ENCODE measurements around the gene CMPK1. TPM values are rescaled to one million over a fixed set of nuclear protein-coding genes. Genes with fewer than 3 reads are reported as not detected.

CMPK1 gene
- total and polyA plus RNA-seq, 5 donors from 2014 or later, result 94.4 to 156 (median 144) TPM

DNA sequence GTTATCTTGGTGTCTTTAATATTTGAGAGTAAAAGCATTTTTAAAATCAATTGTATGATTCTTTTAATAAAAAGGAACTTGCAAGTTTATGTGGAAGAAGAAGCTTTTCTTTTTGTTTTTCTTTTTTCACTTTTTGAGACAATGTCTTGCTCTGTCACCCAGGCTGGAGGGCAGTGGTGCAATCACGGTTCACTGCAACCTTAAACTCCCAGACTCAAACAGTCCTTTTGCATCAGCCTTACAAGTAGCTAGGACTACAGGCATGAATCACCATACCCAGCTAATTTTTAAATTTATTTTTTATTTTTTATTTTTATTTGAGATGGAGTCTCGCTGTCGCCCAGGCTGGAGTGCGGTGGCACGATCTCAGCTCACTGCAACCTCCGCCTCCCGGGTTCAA, 34.1 kb downstream of the CMPK1 start:
- no peak overlapping the region for H3K4me3 ChIP-seq (ENCODE audit: low read depth, low read length)
- peaks cover 21% of the 10 kb centered on the region for H3K36me3 Mint-ChIP-seq
- H3K27ac ChIP-seq (ENCODE audit: insufficient read depth, low read length, poor library complexity, severe bottlenecking), result no peak overlapping the region
- no peak overlapping the region for H3K27ac Mint-ChIP-seq
- no peaks in the 10 kb centered on the region for H3K9me3 Mint-ChIP-seq
- DNase-seq, result no peak
- no peak overlapping the region for H3K4me3 Mint-ChIP-seq
- H3K4me1 ChIP-seq (ENCODE audit: control insufficient read depth, insufficient read depth, low read length, poor library complexity, severe bottlenecking), result peaks cover 6% of the 10 kb centered on the region
- no peaks in the 10 kb centered on the region for H3K27me3 Mint-ChIP-seq
- H3K4me1 Mint-ChIP-seq, result peaks cover 8 to 15% (median 11%) of the 10 kb centered on the region in 4 donors
- peaks cover 21% of the 10 kb centered on the region for H3K36me3 ChIP-seq (ENCODE audit: control insufficient read depth, insufficient read depth, low read length)
- no peak for ATAC-seq (ENCODE audit: low read depth in 2 of 2)
- H3K9me3 ChIP-seq (ENCODE audit: control insufficient read depth in 2 of 2, low read length in 2 of 2), result no peaks in the 10 kb centered on the region
- H3K27me3 ChIP-seq (ENCODE audit: control insufficient read depth, insufficient read depth, low read length), result no peaks in the 10 kb centered on the region

DNA sequence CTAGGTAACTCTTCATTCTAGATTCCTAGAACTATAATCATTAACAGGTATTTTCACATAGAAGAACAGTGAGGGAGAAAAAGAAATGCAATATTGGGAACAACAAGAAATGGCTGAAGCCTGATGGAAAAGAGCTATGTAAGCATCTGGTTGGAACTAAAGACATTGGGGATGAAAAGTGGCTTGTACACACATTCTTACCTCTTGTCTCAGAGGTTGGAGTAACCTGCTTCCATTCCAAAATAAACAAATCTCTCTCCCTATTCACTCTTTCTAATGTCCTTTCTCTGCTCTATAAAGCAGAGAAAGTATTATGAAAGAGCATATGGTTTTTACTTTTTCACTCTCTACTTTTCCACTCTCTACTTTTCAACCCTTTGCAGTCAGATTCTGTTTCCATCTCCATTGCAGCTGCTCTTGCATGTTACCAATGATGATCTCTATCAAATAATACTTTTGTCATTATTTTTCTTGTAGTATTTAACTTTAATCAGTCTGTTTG, 37.5 kb downstream of the CMPK1 start:
- H3K4me1 ChIP-seq (ENCODE audit: control insufficient read depth, insufficient read depth, low read length, poor library complexity, severe bottlenecking), result no peaks in the 10 kb centered on the region
- no peak for ATAC-seq (ENCODE audit: low read depth in 2 of 2)
- no peaks in the 10 kb centered on the region for H3K9me3 ChIP-seq (ENCODE audit: control insufficient read depth in 2 of 2, low read length in 2 of 2)
- Mint-ChIP-seq H3K4me1 (peaks cover 0 to 7% (median 1%) of the 10 kb centered on the region in 4 donors), H3K4me3 (no peak overlapping the region), H3K27ac (peak overlapping the region in 2 of 3 donors; percentile 1 to 60), H3K27me3 (no peaks in the 10 kb centered on the region), H3K9me3 (no peaks in the 10 kb centered on the region), H3K36me3 (peaks cover 25% of the 10 kb centered on the region)
- no peak for DNase-seq
- no peak overlapping the region for H3K4me3 ChIP-seq (ENCODE audit: low read depth, low read length)
- no peak overlapping the region for H3K27ac ChIP-seq (ENCODE audit: insufficient read depth, low read length, poor library complexity, severe bottlenecking)
- peaks cover 50% of the 10 kb centered on the region for H3K36me3 ChIP-seq (ENCODE audit: control insufficient read depth, insufficient read depth, low read length)
- no peaks in the 10 kb centered on the region for H3K27me3 ChIP-seq (ENCODE audit: control insufficient read depth, insufficient read depth, low read length)

DNA sequence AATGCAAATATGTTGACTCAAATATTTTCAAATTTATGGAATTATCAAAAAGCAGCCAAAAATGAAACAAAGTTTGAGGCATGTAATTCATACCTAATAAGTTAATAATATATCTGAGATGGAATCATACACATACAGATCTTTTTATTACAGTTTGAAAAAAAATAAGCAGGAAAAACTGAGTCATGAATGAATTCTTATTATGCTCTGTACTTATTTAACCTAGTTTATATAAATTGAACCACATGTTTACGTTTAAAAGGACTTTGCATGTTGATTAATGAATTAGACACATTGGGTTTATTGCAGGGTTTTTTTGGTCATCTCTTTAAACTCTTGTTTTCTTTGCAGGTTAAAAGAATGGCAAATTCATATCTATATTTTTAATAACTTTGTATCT, 40.9 kb downstream of the CMPK1 start:
- Histone ChIP-seq H3K27ac (ENCODE audit: insufficient read depth, low read length, poor library complexity, severe bottlenecking) (no peak overlapping the region), H3K9me3 (ENCODE audit: control insufficient read depth in 2 of 2, low read length in 2 of 2) (no peaks in the 10 kb centered on the region), H3K27me3 (ENCODE audit: control insufficient read depth, insufficient read depth, low read length) (no peaks in the 10 kb centered on the region), H3K36me3 (ENCODE audit: control insufficient read depth, insufficient read depth, low read length) (peaks cover 66% of the 10 kb centered on the region), H3K4me3 (ENCODE audit: low read depth, low read length) (no peak overlapping the region), H3K4me1 (ENCODE audit: control insufficient read depth, insufficient read depth, low read length, poor library complexity, severe bottlenecking) (no peaks in the 10 kb centered on the region)
- no peak overlapping the region for H3K27ac Mint-ChIP-seq
- no peak overlapping the region for H3K4me3 Mint-ChIP-seq
- no peaks in the 10 kb centered on the region for H3K27me3 Mint-ChIP-seq
- H3K9me3 Mint-ChIP-seq, result no peaks in the 10 kb centered on the region
- peaks cover 0 to 7% (median 0%) of the 10 kb centered on the region in 4 donors for H3K4me1 Mint-ChIP-seq
- peaks cover 28% of the 10 kb centered on the region for H3K36me3 Mint-ChIP-seq
- DNase-seq, result no peak
- ATAC-seq (ENCODE audit: low read depth in 2 of 2), result no peak

DNA sequence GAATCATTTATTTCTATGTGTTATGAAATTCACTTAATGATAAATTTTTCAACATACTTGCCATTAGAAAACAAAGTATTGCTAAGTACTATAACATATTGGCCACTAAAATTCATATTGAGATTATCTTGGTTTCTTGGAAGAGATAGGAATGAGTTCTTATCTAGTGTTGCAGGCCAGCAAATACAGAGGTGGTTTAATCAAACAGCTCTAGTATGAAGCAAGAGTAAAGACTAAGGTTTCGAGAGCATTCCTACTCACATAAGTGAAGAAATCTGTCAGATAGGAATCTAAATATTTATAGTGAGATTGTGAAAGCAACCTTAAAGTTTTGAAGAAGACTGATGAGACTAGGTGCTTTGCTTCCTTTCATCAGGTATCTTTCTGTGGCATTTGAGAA, 44.6 kb downstream of the CMPK1 start:
- Mint-ChIP-seq H3K4me3 (no peak overlapping the region), H3K4me1 (no peaks in the 10 kb centered on the region), H3K9me3 (no peaks in the 10 kb centered on the region), H3K27ac (no peak overlapping the region), H3K36me3 (peaks cover 24% of the 10 kb centered on the region), H3K27me3 (no peaks in the 10 kb centered on the region)
- Histone ChIP-seq H3K36me3 (ENCODE audit: control insufficient read depth, insufficient read depth, low read length) (peaks cover 53% of the 10 kb centered on the region), H3K9me3 (ENCODE audit: control insufficient read depth in 2 of 2, low read length in 2 of 2) (no peaks in the 10 kb centered on the region), H3K27ac (ENCODE audit: insufficient read depth, low read length, poor library complexity, severe bottlenecking) (no peak overlapping the region), H3K4me1 (ENCODE audit: control insufficient read depth, insufficient read depth, low read length, poor library complexity, severe bottlenecking) (no peaks in the 10 kb centered on the region), H3K4me3 (ENCODE audit: low read depth, low read length) (no peak overlapping the region), H3K27me3 (ENCODE audit: control insufficient read depth, insufficient read depth, low read length) (no peaks in the 10 kb centered on the region)
- no peak for DNase-seq
- no peak for ATAC-seq (ENCODE audit: low read depth in 2 of 2)

DNA sequence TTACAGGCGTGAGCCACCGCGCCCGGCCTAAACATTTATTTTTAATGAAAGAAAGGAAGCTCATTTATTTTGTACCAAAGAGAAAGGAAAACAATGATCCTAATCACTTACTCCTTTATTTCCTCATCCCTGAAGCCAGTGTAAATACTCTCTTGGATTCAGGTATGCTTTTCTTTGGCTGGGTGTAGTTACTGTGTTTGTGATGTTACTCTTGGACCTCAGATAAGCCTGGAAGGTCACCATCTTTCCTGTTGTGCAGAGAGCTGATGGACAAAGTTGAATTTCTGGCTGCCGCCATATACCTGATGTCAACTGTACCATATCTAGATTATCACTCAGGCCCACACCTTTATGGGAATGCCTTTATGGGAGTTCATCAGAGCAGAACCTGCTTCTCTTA, 47.1 kb downstream of the CMPK1 start:
- H3K4me1 Mint-ChIP-seq, result peaks cover 0 to 7% (median under 1%) of the 10 kb centered on the region in 4 donors
- no peaks in the 10 kb centered on the region for H3K27me3 Mint-ChIP-seq
- H3K27ac ChIP-seq (ENCODE audit: insufficient read depth, low read length, poor library complexity, severe bottlenecking), result no peak overlapping the region
- no peaks in the 10 kb centered on the region for H3K4me1 ChIP-seq (ENCODE audit: control insufficient read depth, insufficient read depth, low read length, poor library complexity, severe bottlenecking)
- peaks cover 33% of the 10 kb centered on the region for H3K36me3 ChIP-seq (ENCODE audit: control insufficient read depth, insufficient read depth, low read length)
- no peaks in the 10 kb centered on the region for H3K27me3 ChIP-seq (ENCODE audit: control insufficient read depth, insufficient read depth, low read length)
- no peak overlapping the region for H3K4me3 Mint-ChIP-seq
- H3K36me3 Mint-ChIP-seq, result peaks cover 20% of the 10 kb centered on the region
- ATAC-seq (ENCODE audit: low read depth in 2 of 2) (no peak), DNase-seq (no peak)
- H3K27ac Mint-ChIP-seq, result no peak overlapping the region
- H3K9me3 Mint-ChIP-seq, result no peaks in the 10 kb centered on the region
- H3K9me3 ChIP-seq (ENCODE audit: control insufficient read depth in 2 of 2, low read length in 2 of 2), result no peaks in the 10 kb centered on the region
- H3K4me3 ChIP-seq (ENCODE audit: low read depth, low read length), result no peak overlapping the region

DNA sequence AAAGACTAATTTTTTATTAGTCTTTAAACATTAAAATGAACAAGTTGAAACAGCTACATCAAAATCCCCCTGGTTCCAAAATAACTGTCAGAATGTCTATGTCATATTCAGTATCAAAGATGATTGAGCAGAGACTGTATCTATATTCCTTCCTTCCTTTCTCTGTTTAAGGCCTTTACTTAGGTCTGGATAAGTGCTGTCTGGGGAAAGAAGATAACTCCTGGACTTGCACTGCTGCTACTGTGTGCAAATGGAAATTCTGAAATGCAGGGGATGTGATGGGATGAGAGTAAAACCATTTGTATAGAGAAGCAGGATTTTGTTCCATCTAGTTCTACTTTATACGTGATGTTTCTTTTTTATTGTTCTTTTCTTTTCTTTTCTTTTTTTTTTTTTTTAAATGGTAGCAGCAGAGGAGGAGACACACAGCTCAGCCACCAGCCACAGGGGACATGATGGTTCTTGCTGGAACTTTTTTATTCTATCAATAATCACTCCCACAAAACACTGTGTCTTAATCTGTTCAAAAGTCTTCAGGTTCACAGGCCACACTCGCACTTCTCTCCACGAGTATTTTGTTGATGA, 48.9 kb downstream of the CMPK1 start:
- no peak overlapping the region for H3K4me3 ChIP-seq (ENCODE audit: low read depth, low read length)
- no peak overlapping the region for H3K4me3 Mint-ChIP-seq
- DNase-seq, result no peak
- no peak overlapping the region for H3K27ac ChIP-seq (ENCODE audit: insufficient read depth, low read length, poor library complexity, severe bottlenecking)
- no peaks in the 10 kb centered on the region for H3K9me3 ChIP-seq (ENCODE audit: control insufficient read depth in 2 of 2, low read length in 2 of 2)
- no peak for ATAC-seq (ENCODE audit: low read depth in 2 of 2)
- H3K36me3 Mint-ChIP-seq, result peaks cover 17% of the 10 kb centered on the region
- peaks cover 0 to 7% (median under 1%) of the 10 kb centered on the region in 4 donors for H3K4me1 Mint-ChIP-seq
- H3K27me3 ChIP-seq (ENCODE audit: control insufficient read depth, insufficient read depth, low read length), result no peaks in the 10 kb centered on the region
- no peaks in the 10 kb centered on the region for H3K27me3 Mint-ChIP-seq
- H3K27ac Mint-ChIP-seq, result no peak overlapping the region
- no peaks in the 10 kb centered on the region for H3K9me3 Mint-ChIP-seq
- no peaks in the 10 kb centered on the region for H3K4me1 ChIP-seq (ENCODE audit: control insufficient read depth, insufficient read depth, low read length, poor library complexity, severe bottlenecking)
- peaks cover 21% of the 10 kb centered on the region for H3K36me3 ChIP-seq (ENCODE audit: control insufficient read depth, insufficient read depth, low read length)

DNA sequence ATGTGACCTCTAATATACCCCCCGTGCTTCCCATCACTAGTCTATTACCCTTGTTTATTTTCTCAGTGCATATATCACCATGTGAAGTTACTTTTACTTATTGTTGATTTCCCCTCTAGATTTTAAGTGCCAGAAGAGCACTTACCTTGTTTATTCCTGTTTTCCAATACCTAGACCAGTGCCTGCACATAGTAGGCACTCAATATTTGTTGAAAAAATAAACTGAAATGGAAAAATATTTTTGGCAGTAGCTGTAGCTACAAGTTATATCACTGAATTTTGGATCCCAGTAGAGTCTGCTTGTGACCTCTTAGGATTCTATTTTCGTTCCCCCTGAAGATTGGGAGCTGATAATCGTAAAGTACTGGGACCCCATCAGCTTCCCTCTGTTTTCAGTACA, 50.5 kb downstream of the CMPK1 start:
- H3K4me1 Mint-ChIP-seq, result peaks cover 0 to 7% (median 2%) of the 10 kb centered on the region in 4 donors
- no peak overlapping the region for H3K4me3 Mint-ChIP-seq
- Histone ChIP-seq H3K27ac (ENCODE audit: insufficient read depth, low read length, poor library complexity, severe bottlenecking) (no peak overlapping the region), H3K9me3 (ENCODE audit: control insufficient read depth in 2 of 2, low read length in 2 of 2) (no peaks in the 10 kb centered on the region), H3K36me3 (ENCODE audit: control insufficient read depth, insufficient read depth, low read length) (peaks cover 12% of the 10 kb centered on the region), H3K4me1 (ENCODE audit: control insufficient read depth, insufficient read depth, low read length, poor library complexity, severe bottlenecking) (no peaks in the 10 kb centered on the region), H3K27me3 (ENCODE audit: control insufficient read depth, insufficient read depth, low read length) (no peaks in the 10 kb centered on the region), H3K4me3 (ENCODE audit: low read depth, low read length) (no peak overlapping the region)
- DNase-seq, result no peak
- no peaks in the 10 kb centered on the region for H3K9me3 Mint-ChIP-seq
- H3K27me3 Mint-ChIP-seq, result no peaks in the 10 kb centered on the region
- no peak overlapping the region for H3K27ac Mint-ChIP-seq
- ATAC-seq (ENCODE audit: low read depth in 2 of 2), result no peak
- H3K36me3 Mint-ChIP-seq, result peaks cover 14% of the 10 kb centered on the region

DNA sequence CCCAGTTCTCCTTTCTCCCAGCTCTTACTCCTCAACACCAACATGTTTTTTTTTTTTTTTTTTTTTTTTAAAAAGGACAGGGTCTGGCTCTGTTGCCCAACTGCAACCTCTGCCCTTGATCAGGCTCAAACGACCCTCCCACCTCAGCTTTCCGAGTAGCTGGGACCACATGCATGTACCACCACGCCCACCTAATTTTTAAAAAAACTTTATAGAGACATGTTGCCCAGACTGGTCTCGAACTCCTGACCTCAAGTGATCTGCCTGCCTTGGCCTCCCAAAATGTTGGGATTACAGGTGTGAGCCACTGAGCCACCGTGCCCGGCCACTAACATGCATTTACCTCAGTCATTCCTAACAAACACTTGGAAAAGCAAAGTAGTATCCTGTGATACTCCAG, 51.4 kb downstream of the CMPK1 start:
- ATAC-seq (ENCODE audit: low read depth in 2 of 2), result no peak
- H3K27me3 ChIP-seq (ENCODE audit: control insufficient read depth, insufficient read depth, low read length), result no peaks in the 10 kb centered on the region
- H3K27me3 Mint-ChIP-seq, result no peaks in the 10 kb centered on the region

More for the DNA sequence above, 51.4 kb downstream of the CMPK1 start:
- H3K4me1 ChIP-seq (ENCODE audit: control insufficient read depth, insufficient read depth, low read length, poor library complexity, severe bottlenecking), result no peaks in the 10 kb centered on the region
- Mint-ChIP-seq H3K4me1 (peaks cover 0 to 7% (median 2%) of the 10 kb centered on the region in 4 donors), H3K27ac (peak overlapping the region; percentile 36 to 64 (median 57)), H3K9me3 (no peaks in the 10 kb centered on the region), H3K36me3 (peaks cover 7% of the 10 kb centered on the region), H3K4me3 (no peak overlapping the region)
- no peaks in the 10 kb centered on the region for H3K9me3 ChIP-seq (ENCODE audit: control insufficient read depth in 2 of 2, low read length in 2 of 2)
- no peak overlapping the region for H3K4me3 ChIP-seq (ENCODE audit: low read depth, low read length)
- H3K36me3 ChIP-seq (ENCODE audit: control insufficient read depth, insufficient read depth, low read length), result peaks cover 7% of the 10 kb centered on the region
- H3K27ac ChIP-seq (ENCODE audit: insufficient read depth, low read length, poor library complexity, severe bottlenecking), result no peak overlapping the region
- DNase-seq, result no peak
